Gastroesophageal sphincter (tissue), 4 donors: ENCODE data around the gene SNX24. TPM values are rescaled to one million over a fixed set of nuclear protein-coding genes. Genes with fewer than 3 reads are reported as not detected.
"Not testable (repeated sequence)": the region's sequence is repeated elsewhere in the genome, so short reads cannot be mapped to it uniquely, and the experiment has no call there.

Source experiments
- ATAC-seq: fragments of 150-250 bp; one replicate; pipeline ENCODE4 v1.9.1; 2016; ENCODE audit warnings: mild to moderate bottlenecking, moderate library complexity
- H3K27ac ChIP-seq, 4 donors: fragments of 200-600 bp; sonication (generic) in 3 of 4; 1 replicate in 3 of 4; 2 replicates in 1 of 4; pipeline ENCODE4 v1.5.1; 2016 to 2019
- H3K27me3 ChIP-seq: fragments of 200-600 bp; sonication (generic); one replicate; pipeline ENCODE4 v1.5.1; 2019
- H3K36me3 ChIP-seq, 2 donors: fragments of 200-600 bp; sonication (generic); one replicate each; pipeline ENCODE4 v1.5.1; 2019; ENCODE audit warnings: control low read depth in 1 of 2
- H3K4me1 ChIP-seq, 3 donors: fragments of 200-600 bp; sonication (generic); 1 replicate in 2 of 3; 2 replicates in 1 of 3; pipeline ENCODE4 v1.5.1; 2016 to 2019; ENCODE audit warnings: control low read depth in 2 of 3
- H3K4me3 ChIP-seq, 2 donors: fragments of 200-600 bp; sonication (generic); one replicate each; pipeline ENCODE4 v1.5.1; 2019; ENCODE audit warnings: mild to moderate bottlenecking in 1 of 2, moderate library complexity in 1 of 2
- H3K9me3 ChIP-seq, 3 donors: fragments of 200-600 bp; sonication (generic); one replicate each; pipeline ENCODE4 v1.5.1; 2017 to 2019; ENCODE audit warnings: control low read depth in 2 of 3
- EP300 ChIP-seq: sonication (generic); formaldehyde crosslinking; IDR thresholded peaks from one replicate; pipeline ENCODE4 v1.6.1; 2017; ENCODE audit warnings: antibody characterized with exemption, mild to moderate bottlenecking
- POLR2A ChIP-seq, 2 donors: fragments of 450-650 bp; IDR thresholded peaks; one replicate each; pipeline ENCODE4 v1.6.1; 2017; ENCODE audit warnings: antibody characterized with exemption in 2 of 2, mild to moderate bottlenecking in 2 of 2, moderate library complexity in 1 of 2
- POLR2AphosphoS5 ChIP-seq: sonication (generic); formaldehyde crosslinking; IDR thresholded peaks from one replicate; pipeline ENCODE4 v1.6.1; 2017; ENCODE audit warnings: antibody characterized with exemption
- WGBS, 2 donors: methylation state at CpG; one replicate each; pipeline ENCODE4 v1.1.5; 2018; ENCODE audit warnings: low coverage in 1 of 2; 5-methylcytosine and 5-hydroxymethylcytosine counted together
- total RNA-seq, 4 donors: library from RNA; depleted of rRNA; stranded (reverse); fragments of >200 nt; gene quantifications; one replicate each; pipeline ENCODE4 v1.1.0, GENCODE V29; 2016
- TF ChIP-seq, protein P1 (sequence below), 4 experiments: fragments of 200-600 bp in 2 of 4; fragments of 450-650 bp in 2 of 4; sonication (generic) in 1 of 4; IDR thresholded peaks; one replicate each; pipeline ENCODE4 v1.5.1; 2017 to 2019; ENCODE audit warnings: antibody characterized with exemption in 4 of 4, mild to moderate bottlenecking in 2 of 4, moderate library complexity in 2 of 4

The SNX24 gene
- total RNA-seq, 4 donors from 2014 or later = 10.1 to 33.6 (median 14.8) TPM

DNA sequence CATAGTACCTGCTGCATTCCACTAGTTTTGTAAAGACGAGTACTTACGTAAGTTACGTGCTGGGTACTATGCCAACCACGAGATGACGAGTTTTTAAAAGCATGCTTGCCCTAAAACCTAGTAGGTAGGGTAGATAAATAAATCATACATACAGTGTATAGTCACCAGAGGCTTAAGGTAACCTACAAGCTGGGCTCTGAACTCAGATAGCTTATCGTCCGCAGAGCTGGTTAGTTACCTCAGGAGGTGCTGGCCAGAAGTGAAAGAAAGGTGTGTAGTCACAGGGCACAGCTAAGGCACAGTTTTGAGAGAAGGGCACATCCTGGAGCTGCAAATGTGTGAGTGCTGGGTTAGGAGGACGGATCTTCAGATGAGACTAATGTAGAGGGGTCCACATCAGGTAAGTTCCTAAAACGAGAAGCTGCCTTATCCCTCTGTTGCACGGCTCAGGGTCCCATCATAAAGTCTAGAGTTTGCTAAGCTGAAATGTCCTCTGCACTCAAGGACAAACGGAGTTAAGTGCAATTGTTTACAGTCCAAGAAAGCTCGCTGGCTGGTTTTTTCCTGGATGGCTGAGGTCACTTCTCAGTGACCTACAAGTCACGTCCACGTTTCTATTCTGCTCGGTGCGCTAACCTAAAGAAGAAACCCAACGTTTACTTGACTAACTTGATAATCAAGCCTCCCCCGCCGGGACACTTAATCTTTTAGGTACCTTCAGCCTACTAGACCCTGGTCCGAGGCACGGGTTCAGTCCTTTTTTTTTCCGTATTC is 1.1 kb upstream of the SNX24 start:
- H3K27ac ChIP-seq = peak overlapping the region; percentile 91 to 98 (median 93)
- no peaks in the 10 kb centered on the region for H3K9me3 ChIP-seq
- TF ChIP-seq EP300 (no peak), POLR2AphosphoS5 (no peak), POLR2A (IDR thresholded peaks at IDR 0.05) (no peak)
- TF ChIP-seq, protein P1, sequence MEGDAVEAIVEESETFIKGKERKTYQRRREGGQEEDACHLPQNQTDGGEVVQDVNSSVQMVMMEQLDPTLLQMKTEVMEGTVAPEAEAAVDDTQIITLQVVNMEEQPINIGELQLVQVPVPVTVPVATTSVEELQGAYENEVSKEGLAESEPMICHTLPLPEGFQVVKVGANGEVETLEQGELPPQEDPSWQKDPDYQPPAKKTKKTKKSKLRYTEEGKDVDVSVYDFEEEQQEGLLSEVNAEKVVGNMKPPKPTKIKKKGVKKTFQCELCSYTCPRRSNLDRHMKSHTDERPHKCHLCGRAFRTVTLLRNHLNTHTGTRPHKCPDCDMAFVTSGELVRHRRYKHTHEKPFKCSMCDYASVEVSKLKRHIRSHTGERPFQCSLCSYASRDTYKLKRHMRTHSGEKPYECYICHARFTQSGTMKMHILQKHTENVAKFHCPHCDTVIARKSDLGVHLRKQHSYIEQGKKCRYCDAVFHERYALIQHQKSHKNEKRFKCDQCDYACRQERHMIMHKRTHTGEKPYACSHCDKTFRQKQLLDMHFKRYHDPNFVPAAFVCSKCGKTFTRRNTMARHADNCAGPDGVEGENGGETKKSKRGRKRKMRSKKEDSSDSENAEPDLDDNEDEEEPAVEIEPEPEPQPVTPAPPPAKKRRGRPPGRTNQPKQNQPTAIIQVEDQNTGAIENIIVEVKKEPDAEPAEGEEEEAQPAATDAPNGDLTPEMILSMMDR (IDR thresholded peaks at IDR 0.05) = no peak
- H3K4me1 ChIP-seq = peaks cover 0 to 37% (median 0%) of the 10 kb centered on the region in 3 donors
- no peaks in the 10 kb centered on the region for H3K36me3 ChIP-seq
- no peak for ATAC-seq
- H3K4me3 ChIP-seq = peak overlapping the region; percentile 97 to 99
- no peaks in the 10 kb centered on the region for H3K27me3 ChIP-seq
- WGBS, 2 donors = 36 to 51% methylated on average over 11 to 22 of the region's 22 CpGs

DNA sequence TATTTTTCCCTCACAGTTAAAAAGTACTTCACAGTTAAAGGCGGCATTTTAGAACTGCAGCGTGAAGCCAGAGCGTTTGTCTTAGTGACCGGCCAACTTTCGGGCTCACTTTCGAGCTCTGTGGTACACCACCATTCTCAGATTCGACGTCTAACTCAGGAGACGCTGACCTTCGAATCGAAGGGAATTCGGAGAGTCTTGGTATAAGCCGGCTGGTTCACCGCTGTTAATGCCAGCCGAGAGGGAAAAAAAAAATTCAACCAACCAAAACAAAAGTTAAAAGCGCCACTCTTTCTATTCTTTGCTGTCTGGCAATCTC is 544 bp upstream of the SNX24 start:
- Histone ChIP-seq H3K9me3 (no peaks in the 10 kb centered on the region), H3K27me3 (no peaks in the 10 kb centered on the region), H3K36me3 (no peaks in the 10 kb centered on the region), H3K4me3 (peak overlapping the region; percentile 97 to 99), H3K4me1 (peaks cover 0 to 37% (median 0%) of the 10 kb centered on the region in 3 donors), H3K27ac (peak overlapping the region; percentile 91 to 98 (median 93))
- 0 to 3% methylated on average over 7 to 16 of the region's 16 CpGs for WGBS, 2 donors
- peak; percentile 1 for ATAC-seq
- TF ChIP-seq, protein P1 (IDR thresholded peaks at IDR 0.05) = no peak
- TF ChIP-seq POLR2A (IDR thresholded peaks at IDR 0.05) (no peak), EP300 (no peak), POLR2AphosphoS5 (no peak)

DNA sequence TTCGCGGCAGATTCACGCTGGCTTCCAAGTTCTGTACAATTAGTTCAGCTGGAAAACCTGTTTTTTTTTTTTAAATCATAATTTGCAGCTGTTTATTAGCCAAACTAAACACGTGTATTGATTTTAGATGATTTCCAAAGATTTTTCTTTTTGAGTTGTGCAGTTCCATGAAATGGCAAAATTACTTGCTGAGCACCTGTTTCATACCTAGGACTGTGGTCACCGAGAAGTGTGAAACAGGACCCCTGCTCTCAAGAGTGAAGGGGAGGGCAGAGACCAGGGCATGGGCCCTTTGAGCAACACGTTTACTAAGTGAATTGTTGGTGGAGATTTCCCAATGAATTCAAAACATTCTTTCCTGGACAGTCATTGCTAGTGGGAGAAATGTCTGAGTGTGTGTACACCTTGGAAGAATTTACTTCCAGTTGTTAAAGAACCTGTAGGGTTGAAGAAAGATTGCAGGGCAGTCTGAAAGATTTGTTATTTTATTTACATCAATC is 688 bp downstream of the SNX24 start:
- peak overlapping the region; percentile 91 to 98 (median 93) for H3K27ac ChIP-seq
- peak; percentile 44 for ATAC-seq
- peak overlapping the region; percentile 97 to 99 for H3K4me3 ChIP-seq
- WGBS, 2 donors = 1 to 3% methylated on average over 5 of the region's 6 CpGs
- H3K27me3 ChIP-seq = no peaks in the 10 kb centered on the region
- peaks cover 0 to 37% (median 0%) of the 10 kb centered on the region in 3 donors for H3K4me1 ChIP-seq
- no peaks in the 10 kb centered on the region for H3K9me3 ChIP-seq
- no peaks in the 10 kb centered on the region for H3K36me3 ChIP-seq
- no peak for TF ChIP-seq EP300
- TF ChIP-seq POLR2AphosphoS5 = no peak
- TF ChIP-seq POLR2A (IDR thresholded peaks at IDR 0.05) = no peak
- TF ChIP-seq, protein P1 (IDR thresholded peaks at IDR 0.05) = no peak

DNA sequence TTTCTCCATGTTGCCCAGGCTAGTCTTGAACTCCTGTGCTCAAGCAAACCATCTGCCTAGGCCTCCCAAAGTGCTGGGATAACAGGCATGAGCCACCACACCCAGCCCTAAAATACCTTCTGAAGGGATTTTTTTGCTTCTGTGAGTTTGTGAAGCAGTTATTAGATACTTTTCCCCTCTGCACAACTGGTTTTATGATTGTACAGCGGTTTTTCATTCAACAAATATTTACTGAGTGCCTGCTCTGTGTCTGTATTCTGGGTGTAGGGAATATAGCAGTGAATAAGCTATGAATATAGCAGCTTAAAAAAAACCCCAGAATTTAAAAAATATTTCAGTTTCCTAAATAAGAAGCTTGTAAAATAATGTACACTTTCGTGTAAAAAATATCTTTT is 2.3 kb downstream of the SNX24 start:
- WGBS, 2 donors = 97 to 100% methylated on average over 1 to 2 of the region's 2 CpGs
- H3K27me3 ChIP-seq = no peaks in the 10 kb centered on the region
- no peak for ATAC-seq
- no peaks in the 10 kb centered on the region for H3K36me3 ChIP-seq
- TF ChIP-seq POLR2A (IDR thresholded peaks at IDR 0.05) (no peak), POLR2AphosphoS5 (no peak), EP300 (no peak)
- TF ChIP-seq, protein P1 (IDR thresholded peaks at IDR 0.05) = no peak
- H3K9me3 ChIP-seq = no peaks in the 10 kb centered on the region
- H3K4me3 ChIP-seq = no peak overlapping the region
- H3K4me1 ChIP-seq = peaks cover 0 to 37% (median 0%) of the 10 kb centered on the region in 3 donors
- H3K27ac ChIP-seq = no peak overlapping the region

DNA sequence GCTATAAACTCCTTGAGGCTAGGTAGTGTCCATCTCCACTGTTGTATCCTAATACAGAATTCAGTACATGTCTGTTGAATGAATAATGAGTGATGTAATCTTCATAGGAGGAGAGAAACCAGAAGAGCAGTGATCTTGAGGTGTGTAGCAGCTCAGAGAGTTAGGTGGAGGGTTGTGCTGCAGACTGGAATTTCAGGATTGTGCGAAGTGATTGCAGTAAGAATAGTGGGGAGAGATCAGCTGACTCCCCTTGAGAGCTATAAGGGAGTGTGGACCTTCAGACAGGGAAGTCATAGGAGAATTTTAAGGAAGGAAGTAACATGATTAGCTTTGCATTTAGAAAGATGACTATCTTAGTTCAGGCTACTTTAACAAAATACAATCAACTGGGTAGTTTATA is 4.4 kb downstream of the SNX24 start:
- no peak overlapping the region for H3K4me3 ChIP-seq
- TF ChIP-seq POLR2A (IDR thresholded peaks at IDR 0.05) (no peak), POLR2AphosphoS5 (no peak), EP300 (no peak)
- TF ChIP-seq, protein P1 (IDR thresholded peaks at IDR 0.05) = no peak
- no peaks in the 10 kb centered on the region for H3K27me3 ChIP-seq
- 88 to 93% methylated on average over 1 of the region's 1 CpG for WGBS, 2 donors
- H3K36me3 ChIP-seq = peaks cover 0 to 5% of the 10 kb centered on the region in 2 donors
- no peak for ATAC-seq
- H3K4me1 ChIP-seq = peaks cover 0 to 25% (median 0%) of the 10 kb centered on the region in 3 donors
- H3K9me3 ChIP-seq = no peaks in the 10 kb centered on the region
- H3K27ac ChIP-seq = no peak overlapping the region

DNA sequence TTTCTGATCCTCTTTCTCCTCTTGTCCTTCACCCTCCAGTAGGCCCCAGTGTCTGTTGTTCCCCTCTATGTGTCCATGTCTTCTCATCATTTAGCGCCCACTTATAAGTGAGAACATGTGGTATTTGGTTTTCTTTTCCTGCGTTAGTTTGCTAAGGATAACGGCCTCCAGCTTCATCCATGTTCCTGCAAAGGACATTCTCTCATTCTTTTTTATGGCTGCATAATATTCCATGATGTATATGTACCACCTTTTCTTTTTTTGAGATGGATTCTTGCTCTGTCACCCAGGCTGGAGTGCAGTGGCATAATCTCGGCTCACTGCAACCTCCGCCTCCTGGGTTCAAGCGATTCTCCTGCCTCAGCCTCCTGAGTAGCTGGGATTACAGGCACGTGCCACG is 12.1 kb downstream of the SNX24 start:
- H3K4me1 ChIP-seq, H3K4me3 ChIP-seq, H3K9me3 ChIP-seq, ATAC-seq, H3K27me3 ChIP-seq, H3K27ac ChIP-seq: not testable (repeated sequence)
- H3K36me3 ChIP-seq = peaks cover 0 to 12% of the 10 kb centered on the region in 2 donors
- 100% methylated on average over 3 to 8 of the region's 8 CpGs for WGBS, 2 donors
